PC-3 (cell line): ENCODE data around the gene DZIP3. TPM values are rescaled to one million over a fixed set of nuclear protein-coding genes. Genes with fewer than 3 reads are reported as not detected.

Source experiments
- ATAC-seq: fragments of 200-7000 bp; cut with Tn5 transposase; 2 replicates; pipeline ENCODE4 v1.9.1; 2020; ENCODE audit warnings: mild to moderate bottlenecking, moderate library complexity
- BruUV-seq: library from RNA; stranded (reverse); fragments of 400-500 nt; replicated peaks from 2 replicates; lab custom pipeline; 2021; lab: Mats Ljungman, UMichigan
- CTCF ChIA-PET: fragments of 300-600 bp; sonication (Branson Sonifier 250); formaldehyde crosslinking; loops from one replicate; lab custom pipeline; 2022; ENCODE audit warnings: antibody characterized with exemption; lab: Charles Lee
- POLR2A ChIA-PET: fragments of 300-600 bp; sonication (Branson Sonifier 250); formaldehyde crosslinking; loops from one replicate; lab custom pipeline; 2022; ENCODE audit warnings: antibody characterized with exemption; ENCODE audit not compliant: unreplicated experiment; lab: Charles Lee
- DNase-seq: peaks from one replicate; pipeline ENCODE4 v3.0.0-alpha.2; 2015
- H2AFZ ChIP-seq: fragments of 300-600 bp; sonication (generic); 2 replicates; pipeline ENCODE4 v1.6.0; 2016; ENCODE audit warnings: antibody characterized with exemption, low read length
- H3F3A ChIP-seq: fragments of 300-600 bp; sonication (generic); one replicate; pipeline ENCODE4 v1.6.0; 2017; ENCODE audit warnings: antibody characterized with exemption, low read length, control low read depth, mild to moderate bottlenecking; ENCODE audit not compliant: unreplicated experiment
- H3K27ac ChIP-seq: fragments of 300-600 bp; sonication (generic); 2 replicates; pipeline ENCODE4 v1.5.1; 2016; ENCODE audit warnings: mild to moderate bottlenecking, low read length
- H3K27me3 ChIP-seq: fragments of 300-600 bp; sonication (generic); 2 replicates; pipeline ENCODE4 v1.6.1; 2016; ENCODE audit warnings: low read length, mixed read lengths
- H3K36me3 ChIP-seq: fragments of 300-600 bp; sonication (generic); 2 replicates; pipeline ENCODE4 v1.6.1; 2016; ENCODE audit warnings: low read depth, mixed run types, low read length, mixed read lengths
- H3K4me1 ChIP-seq: fragments of 300-600 bp; sonication (generic); 2 replicates; pipeline ENCODE4 v1.5.1; 2016; ENCODE audit warnings: low read length; ENCODE audit not compliant: insufficient read depth
- H3K4me2 ChIP-seq: fragments of 300-600 bp; sonication (generic); 2 replicates; pipeline ENCODE4 v1.6.0; 2016; ENCODE audit warnings: low read length
- H3K4me3 ChIP-seq: fragments of 300-600 bp; sonication (generic); 2 replicates; pipeline ENCODE4 v1.5.1; 2016; ENCODE audit warnings: mild to moderate bottlenecking, low read length, mixed read lengths
- H3K79me2 ChIP-seq: fragments of 300-600 bp; sonication (generic); 2 replicates; pipeline ENCODE4 v1.6.1; 2017; ENCODE audit warnings: low read length, mixed read lengths
- H3K9ac ChIP-seq: fragments of 300-600 bp; sonication (generic); 2 replicates; pipeline ENCODE4 v1.6.0; 2016; ENCODE audit warnings: mild to moderate bottlenecking, low read length
- H3K9me2 ChIP-seq: fragments of 300-600 bp; sonication (generic); replicated peaks from 2 replicates; pipeline ENCODE4 v1.6.1; 2016; ENCODE audit warnings: mixed run types, low read length, mixed read lengths
- H3K9me3 ChIP-seq: fragments of 300-600 bp; sonication (generic); 2 replicates; pipeline ENCODE4 v1.6.1; 2016; ENCODE audit warnings: low read length, mixed read lengths
- H4K20me1 ChIP-seq: fragments of 300-600 bp; sonication (generic); 2 replicates; pipeline ENCODE4 v1.6.1; 2016; ENCODE audit warnings: low read length, mixed read lengths
- CTCF ChIP-seq: fragments of 300-600 bp; sonication (generic); conservative IDR thresholded peaks from 2 replicates; pipeline ENCODE4 v1.5.1; 2017; ENCODE audit warnings: antibody characterized with exemption, low read depth, mild to moderate bottlenecking, low read length
- EZH2 ChIP-seq: fragments of 300-600 bp; sonication (generic); IDR thresholded peaks from one replicate; pipeline ENCODE4 v1.6.1; 2017; ENCODE audit warnings: antibody characterized with exemption, mild to moderate bottlenecking, low read length; ENCODE audit not compliant: unreplicated experiment
- EZH2phosphoT487 ChIP-seq: fragments of 300-600 bp; sonication (generic); IDR thresholded peaks from 2 replicates; pipeline ENCODE4 v1.6.1; 2018; ENCODE audit warnings: mild to moderate bottlenecking, antibody characterized with exemption, low read length, borderline replicate concordance
- intact Hi-C: fragments of 100-400 bp; cut with micrococcal nuclease; formaldehyde crosslinking; loops from 2 replicates; pipeline ENCODE4 v1.9.0; 2023
- total RNA-seq: library from RNA; depleted of rRNA; stranded (reverse); fragments of >200 nt; gene quantifications from 2 replicates; pipeline ENCODE4 v1.2.3, GENCODE V29; 2014

DZIP3 gene
- total RNA-seq, 1 experiment from 2014 or later: 7.3 TPM

- H3K4me1 ChIP-seq: peaks cover 15% of the 10 kb centered on the region
- no peak for TF ChIP-seq EZH2
- no peak for TF ChIP-seq CTCF
- no peak for TF ChIP-seq EZH2phosphoT487
- DNase-seq (no peak), ATAC-seq (no peak)
- H3K9me2 ChIP-seq: no peaks in the 10 kb centered on the region
- intact Hi-C loops: no loop called here
- H3F3A ChIP-seq: no peaks in the 10 kb centered on the region
- no peak overlapping the region for H2AFZ ChIP-seq
- H3K9me3 ChIP-seq: no peaks in the 10 kb centered on the region
- H3K36me3 ChIP-seq: no peaks in the 10 kb centered on the region
- BruUV-seq: no TSS peak
- no peaks in the 10 kb centered on the region for H3K79me2 ChIP-seq
- H3K9ac ChIP-seq: no peak overlapping the region
- no peaks in the 10 kb centered on the region for H4K20me1 ChIP-seq
- ChIA-PET POLR2A (no interaction called here), CTCF (no interaction called here)
- no peaks in the 10 kb centered on the region for H3K27me3 ChIP-seq
- H3K4me3 ChIP-seq: no peak overlapping the region
- no peak overlapping the region for H3K27ac ChIP-seq
- H3K4me2 ChIP-seq: no peak overlapping the region
Observed at GRCh38 chr3:108605028-108605427, 15.5 kb downstream of the DZIP3 start.

- no peak overlapping the region for H3K27ac ChIP-seq
- intact Hi-C loops: no loop called here
- H3K9ac ChIP-seq: no peak overlapping the region
- no TSS peak for BruUV-seq
- POLR2A ChIA-PET: no interaction called here
- no peak for TF ChIP-seq EZH2phosphoT487
- TF ChIP-seq CTCF: no peak
- no peak for TF ChIP-seq EZH2
- H3F3A ChIP-seq: no peaks in the 10 kb centered on the region
- H2AFZ ChIP-seq: no peak overlapping the region
- H3K36me3 ChIP-seq: no peaks in the 10 kb centered on the region
- no peak overlapping the region for H3K4me3 ChIP-seq
- no peaks in the 10 kb centered on the region for H4K20me1 ChIP-seq
- DNase-seq (no peak), ATAC-seq (no peak)
- peaks cover 18% of the 10 kb centered on the region for H3K4me1 ChIP-seq
- no peaks in the 10 kb centered on the region for H3K79me2 ChIP-seq
- no peaks in the 10 kb centered on the region for H3K9me2 ChIP-seq
- CTCF ChIA-PET: no interaction called here
- H3K4me2 ChIP-seq: no peak overlapping the region
- H3K9me3 ChIP-seq: no peaks in the 10 kb centered on the region
- no peaks in the 10 kb centered on the region for H3K27me3 ChIP-seq
Observed at GRCh38 chr3:108605491-108605890, 16.0 kb downstream of the DZIP3 start.

- no peaks in the 10 kb centered on the region for H4K20me1 ChIP-seq
- H3K27me3 ChIP-seq: no peaks in the 10 kb centered on the region
- TF ChIP-seq EZH2phosphoT487 (no peak), CTCF (no peak), EZH2 (no peak)
- no peak for ATAC-seq
- ChIA-PET CTCF (no interaction called here), POLR2A (no interaction called here)
- no peaks in the 10 kb centered on the region for H3F3A ChIP-seq
- no peak overlapping the region for H3K4me3 ChIP-seq
- no peaks in the 10 kb centered on the region for H3K9me3 ChIP-seq
- no peaks in the 10 kb centered on the region for H3K9me2 ChIP-seq
- no peaks in the 10 kb centered on the region for H3K36me3 ChIP-seq
- no TSS peak for BruUV-seq
- H3K4me1 ChIP-seq: peaks cover 21% of the 10 kb centered on the region
- H3K4me2 ChIP-seq: no peak overlapping the region
- no peak overlapping the region for H2AFZ ChIP-seq
- intact Hi-C loops: no loop called here
- no peak overlapping the region for H3K9ac ChIP-seq
- no peak overlapping the region for H3K27ac ChIP-seq
- DNase-seq: no peak
- no peaks in the 10 kb centered on the region for H3K79me2 ChIP-seq
Observed at GRCh38 chr3:108608750-108609149, 19.2 kb downstream of the DZIP3 start.
